Lower leg skin (tissue), 3 donors: ENCODE results near the gene C15orf39.
"Not testable (repeated sequence)": the region's sequence is repeated elsewhere in the genome, so short reads cannot be mapped to it uniquely, and the experiment has no call there.

Experiments
- CTCF ChIP-seq, 3 donors: fragments of 450-650 bp; IDR thresholded peaks; one replicate each; pipeline ENCODE4 v1.5.1; 2016; ENCODE audit warnings: antibody characterized with exemption in 3 of 3, mild to moderate bottlenecking in 3 of 3, moderate library complexity in 2 of 3
- POLR2A ChIP-seq, 2 donors: fragments of 450-650 bp; IDR thresholded peaks; one replicate each; pipeline ENCODE4 v1.6.1; 2016 to 2017; ENCODE audit warnings: antibody characterized with exemption in 2 of 2, mild to moderate bottlenecking in 1 of 2, moderate library complexity in 1 of 2

- TF ChIP-seq POLR2A, CTCF (IDR thresholded peaks at IDR 0.05): not testable (repeated sequence)
Measured at GRCh38 chr15:75259873-75260272, 58.2 kb downstream of the C15orf39 start.
